Activated T-cell treated with anti-CD3 and anti-CD28 coated beads for 4 hours (primary cell): ENCODE results near the gene TLN1.
A peak's percentile ranks its signal among the peaks of the same experiment; 100 is the strongest.

ENCODE experiments used
- DNase-seq: peaks from one replicate; pipeline ENCODE4 v3.0.0-alpha.2; 2020

Gene TLN1

DNA sequence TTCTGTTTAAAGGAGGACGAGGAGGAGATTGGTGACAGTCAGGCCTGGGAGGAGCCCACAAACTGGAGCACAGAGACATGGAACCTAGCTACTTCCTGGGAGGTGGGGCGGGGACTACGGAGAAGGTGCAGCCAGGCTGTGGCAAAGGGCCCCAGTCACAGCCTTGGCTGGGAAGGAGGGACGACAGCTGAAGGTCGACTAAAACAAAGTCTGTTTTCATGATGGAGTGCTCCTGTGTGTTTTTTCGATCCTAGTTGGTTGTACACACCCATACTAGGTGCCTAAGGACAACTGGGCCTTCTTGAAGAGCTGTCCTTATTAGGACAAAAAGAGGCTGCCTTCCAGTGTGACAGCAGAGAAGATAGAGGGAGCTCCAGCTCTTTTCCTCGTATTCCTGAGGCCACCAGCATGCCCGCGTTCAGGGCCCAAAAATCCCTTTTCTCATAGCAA, 71.0 kb downstream of the TLN1 start:
- DNase-seq: no peak

DNA sequence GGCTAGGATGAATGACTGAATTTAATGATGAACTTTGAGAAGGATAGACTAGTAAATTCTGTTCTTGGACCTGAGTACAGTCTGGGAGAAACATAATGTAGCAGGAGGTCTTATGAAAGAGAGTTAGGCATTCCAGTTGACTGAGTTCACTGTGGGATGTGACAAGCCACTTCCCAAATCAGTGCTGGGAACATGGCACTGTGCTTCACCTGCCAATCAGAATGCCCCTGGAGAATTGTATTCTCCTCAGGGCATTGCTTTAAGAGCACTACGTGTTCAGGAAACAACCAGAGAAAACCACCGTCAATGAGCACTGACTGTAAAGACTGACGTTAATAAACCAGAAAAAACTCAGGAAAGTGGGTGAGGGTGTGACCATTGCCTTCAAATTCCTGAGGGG, 72.7 kb downstream of the TLN1 start:
- no peak for DNase-seq

DNA sequence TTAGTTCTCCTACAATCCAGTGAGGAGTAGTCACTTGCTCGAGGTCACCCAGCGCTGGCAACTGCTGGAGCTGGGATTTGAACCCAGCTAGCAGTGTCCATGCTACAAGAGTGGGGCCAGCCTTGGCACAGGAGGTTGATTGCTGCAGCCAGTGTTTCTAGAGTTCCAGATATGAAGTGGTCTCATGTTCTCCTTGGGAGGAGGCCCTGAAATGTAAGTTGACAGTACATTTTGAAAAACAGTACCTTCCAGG, 73.1 kb downstream of the TLN1 start:
- DNase-seq: no peak

DNA sequence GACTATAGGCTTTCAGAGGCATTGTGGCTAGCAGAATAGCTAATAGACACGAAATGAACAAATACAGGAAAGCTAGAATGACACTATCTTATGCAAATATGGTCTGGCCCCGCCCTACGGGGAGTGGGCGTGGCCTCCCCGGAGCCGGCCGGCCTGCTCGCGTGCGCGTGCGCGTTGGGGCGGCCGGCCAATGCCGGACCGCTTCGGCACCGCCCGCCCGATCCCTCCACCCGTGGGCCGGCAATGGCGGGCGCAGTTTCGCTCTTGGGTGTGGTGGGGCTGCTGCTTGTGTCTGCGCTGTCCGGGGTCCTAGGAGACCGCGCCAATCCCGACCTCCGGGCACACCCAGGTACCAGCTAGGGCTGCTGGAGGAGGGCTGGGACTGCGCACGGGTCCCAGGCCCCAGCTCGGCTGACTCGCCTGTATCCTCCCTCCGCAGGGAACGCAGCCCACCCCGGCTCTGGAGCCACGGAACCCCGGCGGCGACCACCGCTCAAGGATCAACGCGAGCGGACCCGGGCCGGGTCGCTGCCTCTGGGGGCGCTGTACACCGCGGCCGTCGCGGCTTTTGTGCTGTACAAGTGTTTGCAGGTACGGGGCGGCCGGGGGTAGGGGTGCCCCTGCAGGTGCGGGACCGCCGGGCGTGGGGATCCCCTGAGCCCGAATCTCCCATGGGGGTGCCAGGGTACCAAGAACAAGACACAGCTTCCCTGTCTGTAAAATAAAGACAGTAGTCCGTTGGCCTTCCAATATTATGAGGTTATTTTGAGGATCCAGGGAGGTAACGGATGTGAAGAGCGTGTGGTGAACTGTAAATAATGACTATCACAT, 73.6 kb downstream of the TLN1 start, which contains the start of gene CCDC107:
Gene CCDC107 (plus strand): TSS at position 156 of the 831 bp plus-strand sequence. CDS start 88 bp downstream, at position 244.
- DNase-seq: peak; percentile 73

DNA sequence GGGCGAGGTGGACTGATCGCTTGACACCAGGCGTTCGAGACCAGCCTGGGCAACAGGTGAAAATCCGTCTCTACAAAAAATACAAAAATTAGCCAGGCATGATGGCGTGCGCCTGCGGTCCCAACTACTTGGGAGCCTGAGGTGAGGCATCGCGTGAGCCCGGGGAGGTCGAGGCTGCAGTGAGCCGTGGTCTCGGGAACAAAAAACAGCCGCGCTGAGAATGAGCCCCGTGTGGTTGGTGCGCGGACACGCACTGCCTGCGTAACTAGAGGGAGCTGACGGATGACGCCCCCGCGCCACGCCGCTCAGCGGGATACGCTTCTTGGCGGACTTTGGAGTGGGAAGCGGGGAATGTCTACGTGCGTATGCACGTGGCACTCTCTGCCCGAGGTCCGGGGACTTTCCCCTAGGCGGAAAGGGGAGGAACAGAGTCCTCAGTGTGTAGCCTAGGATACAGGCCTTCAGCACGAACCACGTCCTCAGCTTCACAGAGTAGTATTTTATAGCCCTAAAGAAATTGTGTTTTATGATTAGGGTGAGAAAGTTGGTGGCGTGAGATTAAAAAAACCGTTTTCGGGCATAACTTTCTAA, 74.4 kb downstream of the TLN1 start, which contains the start of gene RMRP:
Gene RMRP (minus strand): TSS at position 474 of the 591 bp plus-strand sequence.
- peak; percentile 90 for DNase-seq

DNA sequence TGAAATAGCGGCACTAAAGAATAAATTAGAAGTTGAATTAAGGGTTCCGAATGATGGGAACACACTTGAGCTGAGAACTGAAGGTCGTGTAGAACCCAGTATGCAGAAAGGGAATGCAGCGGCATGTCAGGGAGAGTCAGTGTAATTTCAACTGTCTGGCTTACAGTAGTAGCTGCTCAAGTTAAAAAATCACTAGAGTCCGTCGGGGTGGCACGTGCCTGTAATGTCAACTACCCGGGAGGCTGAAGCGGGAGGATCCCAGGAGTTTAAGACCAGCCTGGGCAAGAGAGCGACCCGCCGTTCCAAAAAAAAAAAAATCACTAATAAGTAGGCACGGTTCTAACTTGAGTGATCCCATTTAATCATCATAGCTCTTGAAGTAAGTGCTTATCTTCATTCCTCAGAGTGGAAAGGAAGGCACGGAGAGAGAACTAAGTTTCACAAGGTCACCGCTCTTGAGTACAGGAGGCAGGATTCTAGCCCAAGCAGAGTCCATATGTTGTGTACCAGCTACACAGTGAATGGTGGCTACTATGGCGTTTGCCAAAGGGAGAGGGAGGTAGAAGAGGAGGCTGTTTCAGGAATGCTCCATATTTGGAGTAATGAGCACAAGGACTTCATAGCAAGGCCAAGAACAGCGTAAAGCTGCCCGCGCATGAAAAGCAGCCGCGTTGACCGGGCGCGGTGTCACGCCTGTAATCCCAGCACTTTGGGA, 75.0 kb downstream of the TLN1 start:
- no peak for DNase-seq

DNA sequence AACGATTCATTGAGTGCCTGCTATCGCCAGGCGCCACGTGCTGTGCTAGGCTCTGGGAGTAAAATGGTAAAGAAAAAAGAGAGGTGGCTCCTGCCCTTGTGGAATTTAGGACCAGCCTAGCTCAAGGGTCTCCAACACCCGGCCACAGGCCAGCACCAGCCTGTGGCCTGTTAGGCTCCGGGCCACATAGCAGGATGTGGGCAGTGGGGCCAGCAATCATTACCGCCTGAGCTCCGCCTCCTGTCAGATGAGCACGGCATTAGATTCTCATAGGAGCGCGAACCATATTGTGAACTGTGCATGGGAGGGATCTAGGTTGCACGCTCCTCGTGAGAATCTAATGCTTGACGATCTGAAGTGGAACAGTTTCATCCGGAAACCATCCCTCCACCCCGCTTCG, 75.6 kb downstream of the TLN1 start:
- DNase-seq: no peak

DNA sequence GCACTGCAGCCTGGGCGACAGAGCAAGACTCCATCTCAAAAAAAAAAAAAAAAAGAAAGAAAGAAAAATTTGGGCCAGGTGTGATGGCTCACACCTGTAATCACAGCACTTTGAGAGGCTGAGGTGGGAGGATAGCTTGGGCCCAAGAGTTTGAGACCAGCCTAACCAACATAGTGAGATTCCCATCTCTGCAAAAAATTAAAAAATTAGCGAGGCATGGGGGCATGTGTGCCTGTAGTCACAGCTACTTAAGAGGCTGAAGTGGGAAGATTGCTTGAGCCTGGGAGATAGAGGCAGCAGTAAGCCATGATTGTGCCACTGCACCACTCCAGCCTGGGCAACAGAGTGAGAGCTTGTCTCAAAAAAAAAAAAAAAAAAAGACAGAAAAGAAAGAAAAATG, 78.4 kb downstream of the TLN1 start:
- no peak for DNase-seq

DNA sequence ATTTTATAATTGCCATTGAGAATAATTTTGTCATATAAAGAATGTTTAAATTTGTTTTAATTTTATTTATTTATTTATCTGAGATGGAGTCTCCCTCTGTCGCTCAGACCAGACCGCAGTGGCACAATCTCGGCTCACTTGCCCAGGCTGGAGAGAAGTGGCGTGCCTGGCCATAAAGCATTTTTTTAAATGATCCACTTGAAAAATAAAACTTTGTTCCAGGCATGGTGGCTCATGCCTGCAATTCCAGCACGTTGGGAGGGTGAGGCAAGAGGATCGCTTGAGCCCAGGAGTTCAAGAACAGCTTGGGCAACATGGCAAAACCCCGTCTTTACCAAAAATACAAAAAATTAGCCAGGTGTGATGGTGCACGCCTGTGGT, 79.2 kb downstream of the TLN1 start:
- no peak for DNase-seq

DNA sequence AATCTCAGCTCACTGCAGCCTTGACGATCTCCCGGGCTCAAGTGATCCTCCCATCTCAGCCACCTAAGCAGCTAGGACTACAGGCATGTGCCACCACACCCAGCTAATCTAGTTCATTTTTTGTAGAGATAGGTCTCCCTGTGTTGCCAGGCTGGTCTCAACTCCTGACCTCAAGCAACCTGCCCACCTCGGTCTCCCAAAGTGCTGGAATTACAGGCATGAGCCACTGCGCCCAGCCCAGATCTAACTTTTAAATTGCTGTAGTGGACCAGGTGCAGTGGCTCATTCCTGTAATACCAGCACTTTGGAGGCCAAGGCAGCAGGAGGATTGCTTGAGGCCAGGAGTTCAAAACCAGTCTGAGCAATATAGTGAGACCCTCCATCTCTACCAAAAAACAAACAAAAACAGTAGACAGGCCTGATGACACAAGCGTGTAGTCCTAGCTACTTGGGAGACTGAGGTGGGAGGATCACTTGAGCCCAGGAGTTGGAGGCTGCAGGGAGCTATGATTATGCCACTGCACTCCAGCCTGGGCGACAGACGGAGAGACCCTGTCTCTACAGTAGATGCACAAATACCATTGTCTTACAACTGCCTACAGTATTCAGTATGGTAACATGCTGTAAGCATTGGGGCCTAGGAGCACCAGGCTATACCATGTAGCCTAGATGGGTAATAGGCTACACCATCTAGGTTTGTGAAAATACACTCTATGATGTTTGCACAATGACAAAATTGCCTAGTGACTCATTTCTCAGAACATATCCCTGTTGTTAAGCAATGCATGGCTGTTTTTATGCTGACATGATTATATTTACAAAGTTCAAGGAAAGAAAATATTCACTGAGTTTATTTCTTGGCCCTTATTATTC, 79.8 kb downstream of the TLN1 start:
- DNase-seq: no peak

DNA sequence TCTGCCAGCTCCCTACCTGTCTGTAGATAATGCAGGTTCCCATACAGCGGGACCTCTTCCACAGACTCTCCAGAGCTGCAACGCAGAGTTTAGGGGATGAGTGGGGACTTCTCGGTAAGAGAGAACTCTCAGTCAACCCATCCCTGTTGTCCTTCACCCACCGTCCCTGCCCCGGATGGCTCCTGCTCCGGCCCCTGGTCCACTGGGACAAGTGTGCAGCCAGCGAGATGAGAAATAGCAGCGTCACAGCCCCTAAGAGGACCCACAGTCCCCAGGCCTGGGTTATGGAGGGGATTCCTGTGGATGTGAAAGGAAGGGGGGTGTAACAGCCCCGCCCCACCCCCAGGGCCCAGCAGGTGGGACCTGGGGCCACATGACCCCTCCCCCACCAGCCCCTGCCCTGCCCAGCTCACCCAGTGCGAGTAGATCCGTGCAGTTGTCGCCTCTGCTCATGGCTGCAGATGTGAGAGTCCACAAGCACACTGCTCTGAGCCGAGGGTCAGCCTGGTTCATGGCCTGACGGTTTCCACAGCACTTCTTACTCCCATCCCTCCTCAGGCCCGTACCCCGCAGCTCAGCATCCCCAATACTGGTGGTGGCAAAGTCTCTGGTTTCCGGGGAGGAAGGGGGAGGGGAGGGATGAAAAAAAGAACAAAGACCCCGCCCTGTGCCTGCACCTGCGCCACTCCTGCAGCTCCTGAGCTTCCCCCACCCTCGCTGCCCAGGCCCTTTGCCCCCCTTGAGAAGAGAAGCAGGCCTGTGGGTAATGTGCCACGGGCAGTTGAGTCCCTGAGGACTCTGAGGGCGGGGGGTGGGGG, 81.4 kb downstream of the TLN1 start, which contains the start of gene SIT1:
Gene SIT1 (minus strand): TSS at position 591 of the 818 bp plus-strand sequence. CDS start 78 bp downstream, at position 513.
- DNase-seq: no peak

DNA sequence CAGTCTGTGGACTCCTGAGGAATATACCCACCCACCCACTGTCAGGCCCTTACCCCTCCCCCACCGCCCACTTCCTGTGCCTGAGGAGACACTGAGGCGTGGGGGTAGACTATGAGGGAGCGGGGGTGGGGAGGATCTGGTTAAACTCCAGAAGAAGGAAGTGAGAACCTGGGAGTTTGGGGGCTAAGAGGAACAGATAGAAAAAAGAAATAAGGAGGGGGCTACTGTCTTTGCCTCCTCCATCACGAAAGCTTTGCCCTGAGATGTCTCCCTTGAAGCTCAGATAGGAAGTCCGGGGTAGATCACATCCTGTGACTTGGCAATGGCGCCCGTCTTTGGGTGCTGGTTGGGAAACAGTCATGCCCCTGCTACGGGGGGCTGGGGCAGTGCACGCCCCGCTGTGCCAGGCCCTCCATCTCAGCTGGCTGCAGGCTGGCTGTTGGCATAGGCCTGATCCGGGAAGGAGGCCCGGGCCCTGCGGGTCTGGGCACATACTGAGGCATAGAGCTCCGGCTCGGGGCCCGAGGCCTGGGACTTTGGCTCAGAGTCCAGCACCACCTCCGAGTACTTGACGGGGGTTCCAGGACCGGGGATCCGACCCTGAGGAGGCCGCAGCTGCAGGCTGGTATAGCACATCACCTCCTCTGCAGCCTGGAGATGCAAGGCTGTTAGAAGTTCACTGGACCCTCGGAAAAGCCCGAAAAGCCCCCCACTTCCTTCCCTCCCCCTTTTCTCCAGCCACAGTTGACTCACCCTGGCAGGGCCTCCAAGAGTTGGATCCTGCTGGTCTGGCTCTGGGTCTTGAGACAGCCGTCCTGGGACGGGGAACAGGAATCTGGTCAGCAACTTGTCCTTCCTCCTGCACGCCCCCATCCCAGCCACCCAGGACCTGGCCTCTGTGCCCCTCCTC, 82.3 kb downstream of the TLN1 start:
- peak; percentile 48 for DNase-seq
